ENCODE data around the gene HHIPL1. TPM values are rescaled to one million over a fixed set of nuclear protein-coding genes. Genes with fewer than 3 reads are reported as not detected.
A peak's percentile ranks its signal among the peaks of the same experiment; 100 is the strongest.

HHIPL1 gene
- total RNA-seq, 1 donor: 4.4 TPM

DNA sequence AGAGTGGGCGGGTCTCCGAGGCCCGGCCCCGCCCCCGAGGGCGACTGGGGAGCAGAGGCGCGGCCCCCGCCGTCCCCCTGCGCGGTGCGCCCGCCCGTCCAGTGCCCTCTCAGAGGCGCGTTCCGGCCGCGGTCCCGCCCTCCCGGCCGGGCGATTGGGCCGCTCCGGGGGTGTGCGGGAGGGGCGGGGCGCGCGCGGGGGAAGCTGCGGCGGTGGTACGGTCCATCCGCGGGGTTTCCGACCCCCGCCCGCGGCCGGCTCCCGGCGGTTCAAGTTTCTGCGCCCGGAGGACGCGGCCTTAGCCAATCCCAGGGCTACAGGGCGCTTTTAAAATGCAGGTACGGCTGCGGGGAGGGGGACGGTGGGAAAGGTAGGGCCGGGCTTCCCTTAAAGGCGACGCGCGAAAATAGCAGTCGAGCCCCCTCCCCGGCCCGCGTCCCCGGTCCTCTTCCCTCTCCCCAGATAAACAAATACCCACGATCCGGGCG, 40.6 kb upstream of the HHIPL1 start:
- no peak for TF ChIP-seq CTCF (IDR thresholded peaks at IDR 0.05; ENCODE audit: insufficient read depth, low read length)
- DNase-seq (ENCODE audit: low read depth): peak; percentile 91
- peak overlapping the region; percentile 75 for H3K4me3 ChIP-seq (ENCODE audit: low read depth, low read length)

DNA sequence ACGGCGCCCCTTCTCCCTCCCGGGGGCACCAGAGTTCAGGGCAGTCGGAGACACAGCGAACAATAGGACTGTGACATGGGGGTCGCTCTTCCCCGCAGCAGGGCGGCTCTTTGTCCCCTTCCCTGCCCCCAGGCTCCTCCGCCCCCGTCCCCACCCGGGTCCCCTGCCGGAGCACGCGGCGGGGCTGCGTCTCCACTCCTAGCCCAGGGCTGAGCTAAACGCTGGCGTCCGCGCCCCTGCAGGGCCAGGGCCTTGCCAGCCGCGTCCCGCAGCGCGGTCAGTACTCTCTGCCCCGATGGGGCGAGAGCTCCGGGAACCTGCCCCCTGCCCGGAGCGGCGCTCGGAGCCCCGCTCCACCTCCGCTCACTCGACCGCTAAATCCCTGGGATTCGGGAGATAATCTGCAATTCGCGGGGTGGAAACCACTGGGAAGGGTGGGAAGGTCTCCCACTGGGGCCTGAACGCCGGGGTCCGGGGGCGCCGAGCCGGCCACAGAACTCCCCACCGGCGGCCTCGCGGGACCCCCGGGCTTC, 40.1 kb upstream of the HHIPL1 start:
- peak overlapping the region; percentile 75 for H3K4me3 ChIP-seq (ENCODE audit: low read depth, low read length)
- peak; percentile 1 for TF ChIP-seq CTCF (IDR thresholded peaks at IDR 0.05; ENCODE audit: insufficient read depth, low read length)
- DNase-seq (ENCODE audit: low read depth): peak; percentile 28

DNA sequence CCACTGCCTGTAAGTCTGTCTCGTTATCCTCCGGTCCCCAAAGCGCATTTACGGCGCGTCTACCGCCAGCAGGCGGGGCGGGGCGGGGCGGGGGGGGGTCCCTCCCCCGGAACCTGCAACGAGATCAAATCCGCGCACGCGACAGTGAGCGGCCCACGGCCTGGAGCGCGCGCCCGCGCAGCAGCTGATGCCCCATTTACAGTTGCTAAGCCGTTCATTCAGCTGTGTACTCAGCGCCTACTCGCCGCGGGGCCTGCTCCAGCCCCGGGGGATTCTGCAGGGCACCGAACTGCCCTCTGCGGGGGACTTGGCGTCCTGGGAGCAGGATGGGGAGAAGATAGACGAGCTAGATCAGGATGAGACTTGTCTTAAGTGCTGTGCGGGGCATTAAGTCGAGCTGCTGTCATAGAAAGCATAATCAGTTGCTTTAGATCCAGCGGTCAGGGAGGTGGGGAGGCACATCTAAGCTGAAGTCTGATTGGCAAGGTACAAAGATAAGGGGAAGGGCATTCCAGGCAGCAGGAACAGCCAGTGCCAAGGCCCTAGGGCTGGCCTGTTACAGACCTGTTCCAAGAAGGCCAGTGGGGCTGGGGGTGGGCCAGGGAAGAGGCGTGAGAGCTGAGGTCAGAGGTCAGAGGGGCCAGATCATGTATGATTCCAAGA, 39.5 kb upstream of the HHIPL1 start:
- DNase-seq (ENCODE audit: low read depth): peak; percentile 56
- peak overlapping the region; percentile 75 for H3K4me3 ChIP-seq (ENCODE audit: low read depth, low read length)
- TF ChIP-seq CTCF (IDR thresholded peaks at IDR 0.05; ENCODE audit: insufficient read depth, low read length): no peak

DNA sequence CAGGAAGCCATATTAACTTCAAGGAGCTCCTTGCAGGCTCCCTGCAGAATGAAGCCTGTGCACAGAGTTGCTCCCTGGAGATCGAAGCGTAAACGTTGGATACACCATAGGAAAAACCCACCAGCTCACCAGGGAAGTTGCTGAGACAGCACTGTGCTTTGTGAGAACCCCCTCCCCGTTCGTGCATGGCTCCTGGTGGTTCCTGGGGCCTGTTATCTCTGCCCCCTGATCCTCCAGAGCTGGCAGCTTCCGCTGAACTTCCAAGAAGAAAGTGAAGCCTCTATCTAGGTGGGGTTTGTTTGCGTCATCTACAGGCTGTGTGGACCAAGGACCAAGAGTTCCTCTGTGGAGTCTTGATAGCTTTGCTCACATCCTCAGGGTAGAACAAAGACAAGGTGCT, 38.6 kb upstream of the HHIPL1 start:
- H3K4me3 ChIP-seq (ENCODE audit: low read depth, low read length): no peak overlapping the region
- TF ChIP-seq CTCF (IDR thresholded peaks at IDR 0.05; ENCODE audit: insufficient read depth, low read length): no peak
- no peak for DNase-seq (ENCODE audit: low read depth)

DNA sequence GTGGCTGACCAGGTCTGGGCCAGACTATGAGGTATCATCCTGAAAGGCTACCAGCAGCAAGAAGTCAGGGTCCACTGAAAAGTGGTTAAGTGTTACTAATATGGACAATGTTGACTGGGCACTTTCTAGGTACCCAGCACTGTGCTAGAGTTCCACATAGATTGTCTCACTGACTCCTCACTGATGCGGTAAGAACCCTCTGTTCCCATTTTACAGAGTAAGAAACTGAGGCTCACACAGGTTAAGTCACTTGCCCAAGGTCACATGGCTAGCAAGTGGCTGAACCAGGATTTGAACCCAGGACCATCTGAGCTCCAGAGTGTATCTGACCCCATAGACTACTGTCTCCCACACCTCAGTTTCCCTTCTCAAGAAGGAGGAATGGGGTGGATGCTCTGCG, 36.3 kb upstream of the HHIPL1 start:
- H3K4me3 ChIP-seq (ENCODE audit: low read depth, low read length): no peak overlapping the region
- no peak for TF ChIP-seq CTCF (IDR thresholded peaks at IDR 0.05; ENCODE audit: insufficient read depth, low read length)
- DNase-seq (ENCODE audit: low read depth): no peak

DNA sequence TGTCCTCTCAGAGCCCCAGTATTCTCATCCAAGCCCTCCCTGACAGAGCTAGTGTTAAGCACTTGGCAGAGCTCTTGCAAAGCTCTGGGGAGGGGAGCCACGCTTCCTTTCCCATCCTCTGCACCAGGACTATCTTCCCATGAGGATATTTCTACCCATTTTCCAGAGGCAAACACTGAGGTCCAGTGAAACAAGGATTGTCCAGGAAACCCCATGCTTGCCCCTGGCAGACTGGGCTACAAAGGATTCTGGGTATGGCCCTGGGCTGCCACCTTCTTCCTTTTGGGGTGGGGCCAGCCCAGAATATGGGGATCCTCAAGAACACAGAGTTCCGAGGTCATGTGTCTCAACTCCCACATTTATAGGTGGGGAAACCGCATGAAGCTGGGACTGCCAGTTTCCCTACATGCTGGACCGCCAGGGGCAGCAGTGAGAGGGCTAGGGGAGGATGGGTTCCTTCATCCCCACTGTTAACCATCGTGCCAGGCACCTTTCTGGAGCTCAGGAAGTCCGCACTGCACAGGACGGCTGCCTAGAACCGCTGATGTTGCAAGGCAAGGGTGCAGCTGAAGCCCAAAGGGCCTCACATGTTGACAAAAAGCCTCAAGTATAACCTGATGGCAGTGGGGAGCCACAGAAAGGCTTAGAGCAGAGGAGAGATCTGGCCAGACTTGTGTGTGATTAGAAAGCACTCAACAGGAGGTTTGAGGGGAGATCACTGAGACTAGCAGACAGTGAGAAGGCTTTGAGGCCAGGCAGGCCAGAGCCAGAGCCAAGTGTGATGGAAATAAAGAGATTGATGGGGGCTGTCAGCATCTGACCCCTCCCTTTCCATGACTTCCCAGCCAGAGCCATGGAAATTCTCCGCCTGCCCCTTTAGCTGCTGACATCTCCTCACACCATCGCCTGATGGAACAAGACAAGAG, 35.4 kb upstream of the HHIPL1 start:
- no peak overlapping the region for H3K4me3 ChIP-seq (ENCODE audit: low read depth, low read length)
- TF ChIP-seq CTCF (IDR thresholded peaks at IDR 0.05; ENCODE audit: insufficient read depth, low read length): peak; percentile 77
- DNase-seq (ENCODE audit: low read depth): peak; percentile 28

Data from fibroblast of the aortic adventitia (primary cell).